Activated T-helper 2 cell treated with anti-CD3 and anti-CD28 coated beads, Interferon-gamma antibody, Interleukin-2, Interleukin-4, amounts not matched to agents 10 μg/mL and 5 μg/mL and 100 μg/mL, durations not matched to agents 14 hours and 24 hours and 36 hours (primary cell): ENCODE data around the gene TTC1. TPM values are rescaled to one million over a fixed set of nuclear protein-coding genes. Genes with fewer than 3 reads are reported as not detected.
"Not testable (repeated sequence)": the region's sequence is repeated elsewhere in the genome, so short reads cannot be mapped to it uniquely, and the experiment has no call there.

ENCODE experiments used
- DNase-seq: peaks from one replicate; pipeline ENCODE4 v3.0.0; 2021; ENCODE audit warnings: low spot score
- H3K27ac Mint-ChIP-seq: one replicate; pipeline ENCODE4 v1.8.0; 2021; ENCODE audit warnings: mixed read lengths
- H3K27me3 Mint-ChIP-seq: one replicate; pipeline ENCODE4 v1.8.0; 2021; ENCODE audit warnings: low read depth, mixed read lengths
- H3K36me3 Mint-ChIP-seq: one replicate; pipeline ENCODE4 v1.8.0; 2021; ENCODE audit warnings: low read depth, mixed read lengths
- H3K4me1 Mint-ChIP-seq: one replicate; pipeline ENCODE4 v1.8.0; 2021; ENCODE audit warnings: low read depth, mixed read lengths
- H3K4me3 Mint-ChIP-seq: one replicate; pipeline ENCODE4 v1.8.0; 2021; ENCODE audit warnings: low read depth, mild to moderate bottlenecking, moderate library complexity, mixed read lengths
- H3K9me3 Mint-ChIP-seq: one replicate; pipeline ENCODE4 v1.8.0; 2021; ENCODE audit warnings: mixed read lengths
- intact Hi-C: fragments of 100-400 bp; cut with micrococcal nuclease; formaldehyde crosslinking; loops from one replicate; pipeline ENCODE4 v1.15.1; 2023
- total RNA-seq: library from RNA; stranded (reverse); gene quantifications from 2 replicates; pipeline ENCODE4 v1.2.3, GENCODE V29; 2022

TTC1 gene
- total RNA-seq, 1 donor from 2014 or later = 64.0 TPM

GRCh38 chr5:159975462-159976019 lies 33.4 kb upstream of the TTC1 start:
- no peaks in the 10 kb centered on the region for H3K9me3 Mint-ChIP-seq
- H3K27me3 Mint-ChIP-seq = peaks cover 61% of the 10 kb centered on the region
- no peak overlapping the region for H3K4me3 Mint-ChIP-seq
- no peaks in the 10 kb centered on the region for H3K36me3 Mint-ChIP-seq
- H3K4me1 Mint-ChIP-seq = peaks cover 5% of the 10 kb centered on the region
- DNase-seq = no peak
- no peak overlapping the region for H3K27ac Mint-ChIP-seq
- intact Hi-C loops = no loop called here

GRCh38 chr5:159976921-159977320 lies 32.0 kb upstream of the TTC1 start:
- intact Hi-C loops = no loop called here
- DNase-seq = no peak
- Mint-ChIP-seq H3K27me3 (peaks cover 54% of the 10 kb centered on the region), H3K36me3 (no peaks in the 10 kb centered on the region), H3K4me3 (no peak overlapping the region), H3K4me1 (peaks cover 5% of the 10 kb centered on the region), H3K9me3 (no peaks in the 10 kb centered on the region), H3K27ac (no peak overlapping the region)

- intact Hi-C loops = no loop called here
Observed at GRCh38 chr5:159978358-159978757, 30.6 kb upstream of the TTC1 start.

GRCh38 chr5:159982421-159983173 lies 26.3 kb upstream of the TTC1 start:
- Mint-ChIP-seq H3K27me3 (peaks cover 50% of the 10 kb centered on the region), H3K4me1 (no peaks in the 10 kb centered on the region), H3K4me3 (no peak overlapping the region), H3K36me3 (no peaks in the 10 kb centered on the region), H3K9me3 (no peaks in the 10 kb centered on the region), H3K27ac (no peak overlapping the region)
- DNase-seq = no peak
- intact Hi-C loops = loop anchor here (10.0 kb wide), 1 partner anchor 828 kb away; no protein-coding TSS in a partner anchor

More at GRCh38 chr5:159978358-159978757, 30.6 kb upstream of the TTC1 start:
- Mint-ChIP-seq H3K4me3 (no peak overlapping the region), H3K36me3 (no peaks in the 10 kb centered on the region), H3K4me1 (no peaks in the 10 kb centered on the region), H3K27ac (no peak overlapping the region), H3K27me3 (peaks cover 45% of the 10 kb centered on the region), H3K9me3 (no peaks in the 10 kb centered on the region)
- no peak for DNase-seq

- Mint-ChIP-seq H3K36me3 (no peaks in the 10 kb centered on the region), H3K4me3 (no peak overlapping the region), H3K27me3 (peaks cover 63% of the 10 kb centered on the region), H3K9me3 (no peaks in the 10 kb centered on the region), H3K27ac (no peak overlapping the region), H3K4me1 (no peaks in the 10 kb centered on the region)
- intact Hi-C loops = loop anchor here (2.0 to 10.0 kb wide), 5 partner anchors 470 to 832 kb away; partner anchors contain the start of gene IL12B
- peak; percentile 54 for DNase-seq
Observed at GRCh38 chr5:159987031-159987674, 21.8 kb upstream of the TTC1 start.

- Mint-ChIP-seq H3K9me3 (peaks cover 5% of the 10 kb centered on the region), H3K27me3 (peaks cover 50% of the 10 kb centered on the region), H3K27ac (no peak overlapping the region), H3K36me3 (no peaks in the 10 kb centered on the region), H3K4me3 (no peak overlapping the region), H3K4me1 (no peaks in the 10 kb centered on the region)
- no peak for DNase-seq
- intact Hi-C loops = no loop called here
Observed at GRCh38 chr5:159990506-159990905, 18.4 kb upstream of the TTC1 start.

- no peaks in the 10 kb centered on the region for H3K36me3 Mint-ChIP-seq
- no peaks in the 10 kb centered on the region for H3K4me1 Mint-ChIP-seq
- H3K27ac Mint-ChIP-seq = no peak overlapping the region
- peaks cover 5% of the 10 kb centered on the region for H3K9me3 Mint-ChIP-seq
- H3K27me3 Mint-ChIP-seq = peaks cover 43% of the 10 kb centered on the region
- no peak overlapping the region for H3K4me3 Mint-ChIP-seq
- intact Hi-C loops = no loop called here
- no peak for DNase-seq
Observed at GRCh38 chr5:159992566-159992965, 16.4 kb upstream of the TTC1 start.

GRCh38 chr5:159993194-159993593 lies 15.7 kb upstream of the TTC1 start:
- Mint-ChIP-seq H3K27me3 (peaks cover 37% of the 10 kb centered on the region), H3K27ac (no peak overlapping the region), H3K36me3 (no peaks in the 10 kb centered on the region), H3K9me3 (peaks cover 5% of the 10 kb centered on the region), H3K4me3 (no peak overlapping the region), H3K4me1 (no peaks in the 10 kb centered on the region)
- no peak for DNase-seq
- intact Hi-C loops = no loop called here

- H3K36me3 Mint-ChIP-seq = no peaks in the 10 kb centered on the region
- H3K27me3 Mint-ChIP-seq = peaks cover 37% of the 10 kb centered on the region
- no peak overlapping the region for H3K27ac Mint-ChIP-seq
- H3K4me1 Mint-ChIP-seq = no peaks in the 10 kb centered on the region
- no peak for DNase-seq
- intact Hi-C loops = no loop called here
- H3K9me3 Mint-ChIP-seq = peaks cover 5% of the 10 kb centered on the region
- no peak overlapping the region for H3K4me3 Mint-ChIP-seq
Observed at GRCh38 chr5:159995907-159996306, 13.0 kb upstream of the TTC1 start.

- no peak overlapping the region for H3K4me3 Mint-ChIP-seq
- no peaks in the 10 kb centered on the region for H3K36me3 Mint-ChIP-seq
- intact Hi-C loops = no loop called here
- no peaks in the 10 kb centered on the region for H3K9me3 Mint-ChIP-seq
- no peak for DNase-seq
- no peaks in the 10 kb centered on the region for H3K4me1 Mint-ChIP-seq
- no peak overlapping the region for H3K27ac Mint-ChIP-seq
- H3K27me3 Mint-ChIP-seq = peaks cover 31% of the 10 kb centered on the region
Observed at GRCh38 chr5:160001457-160001856, 7.5 kb upstream of the TTC1 start.

- Mint-ChIP-seq H3K9me3 (no peaks in the 10 kb centered on the region), H3K4me1 (peaks cover 19% of the 10 kb centered on the region), H3K27ac (no peak overlapping the region), H3K27me3 (peaks cover 1% of the 10 kb centered on the region), H3K4me3 (no peak overlapping the region), H3K36me3 (peaks cover 23% of the 10 kb centered on the region)
- intact Hi-C loops = no loop called here
- no peak for DNase-seq
Observed at GRCh38 chr5:160007514-160007913, 1.4 kb upstream of the TTC1 start.

- H3K4me1 Mint-ChIP-seq = peaks cover 19% of the 10 kb centered on the region
- H3K36me3 Mint-ChIP-seq = peaks cover 29% of the 10 kb centered on the region
- H3K27me3 Mint-ChIP-seq, intact Hi-C loops, H3K27ac Mint-ChIP-seq, H3K4me3 Mint-ChIP-seq, H3K9me3 Mint-ChIP-seq, DNase-seq: not testable (repeated sequence)
Observed at GRCh38 chr5:160008529-160008876, 436 bp upstream of the TTC1 start.

GRCh38 chr5:160009591-160009989 lies 651 bp downstream of the TTC1 start:
- peaks cover 19% of the 10 kb centered on the region for H3K4me1 Mint-ChIP-seq
- DNase-seq = no peak
- H3K27ac Mint-ChIP-seq = peak overlapping the region; percentile 92
- peak overlapping the region; percentile 94 for H3K4me3 Mint-ChIP-seq
- intact Hi-C loops = loop anchor here (1.0 kb wide), 1 partner anchor 110 kb away; the partner anchor contains the start of gene PWWP2A
- H3K27me3 Mint-ChIP-seq = no peaks in the 10 kb centered on the region
- H3K36me3 Mint-ChIP-seq = peaks cover 33% of the 10 kb centered on the region
- no peaks in the 10 kb centered on the region for H3K9me3 Mint-ChIP-seq
